Nephron progenitor cell (in vitro differentiated cells): ENCODE data around the gene EPB41L4A.

Source experiments
- DNase-seq: peaks from one replicate; pipeline ENCODE4 v3.0.0; 2021
- H3K27ac Mint-ChIP-seq: 2 replicates; pipeline ENCODE4 v1.8.0; 2021; ENCODE audit warnings: mild to moderate bottlenecking, moderate library complexity, mixed read lengths
- H3K27me3 Mint-ChIP-seq: 2 replicates; pipeline ENCODE4 v1.8.0; 2021; ENCODE audit warnings: mild to moderate bottlenecking, low read depth, mixed read lengths; ENCODE audit not compliant: poor library complexity
- H3K36me3 Mint-ChIP-seq: 2 replicates; pipeline ENCODE4 v1.8.0; 2021; ENCODE audit warnings: low read depth, mixed read lengths
- H3K4me1 Mint-ChIP-seq: 2 replicates; pipeline ENCODE4 v1.8.0; 2021; ENCODE audit warnings: mixed read lengths
- H3K4me3 Mint-ChIP-seq: 2 replicates; pipeline ENCODE4 v1.8.0; 2021; ENCODE audit warnings: mild to moderate bottlenecking, moderate library complexity, mixed read lengths
- H3K9me3 Mint-ChIP-seq: 2 replicates; pipeline ENCODE4 v1.8.0; 2021; ENCODE audit warnings: mild to moderate bottlenecking, moderate library complexity, mixed read lengths
- CTCF ChIP-seq: fragments of 200-600 bp; sonication (generic); IDR thresholded peaks from 2 replicates; pipeline ENCODE4 v1.5.0; 2021; ENCODE audit warnings: antibody characterized with exemption

The EPB41L4A gene

GRCh38 chr5:112163435-112163834 lies 255.6 kb downstream of the EPB41L4A start:
- DNase-seq = no peak
- Mint-ChIP-seq H3K9me3 (peaks cover 5% of the 10 kb centered on the region), H3K27ac (peak overlapping the region; percentile 23), H3K27me3 (peaks cover 2% of the 10 kb centered on the region), H3K4me3 (peak overlapping the region; percentile 5), H3K4me1 (peaks cover 42% of the 10 kb centered on the region), H3K36me3 (peaks cover 44% of the 10 kb centered on the region)
- no peak for TF ChIP-seq CTCF

- Mint-ChIP-seq H3K27ac (peak overlapping the region; percentile 55), H3K36me3 (peaks cover 32% of the 10 kb centered on the region), H3K27me3 (peaks cover 2% of the 10 kb centered on the region), H3K4me3 (peak overlapping the region; percentile 92), H3K4me1 (peaks cover 41% of the 10 kb centered on the region), H3K9me3 (peaks cover 10% of the 10 kb centered on the region)
- no peak for TF ChIP-seq CTCF
- DNase-seq = no peak
These were observed 257.7 kb downstream of the EPB41L4A start for GRCh38 chr5:112161392-112161748.

- peak; percentile 93 for DNase-seq
- H3K9me3 Mint-ChIP-seq = peaks cover 10% of the 10 kb centered on the region
- peaks cover 27% of the 10 kb centered on the region for H3K36me3 Mint-ChIP-seq
- peaks cover 37% of the 10 kb centered on the region for H3K4me1 Mint-ChIP-seq
- H3K27me3 Mint-ChIP-seq = peaks cover 2% of the 10 kb centered on the region
- H3K27ac Mint-ChIP-seq = peak overlapping the region; percentile 88
- peak; percentile 96 for TF ChIP-seq CTCF
- H3K4me3 Mint-ChIP-seq = peak overlapping the region; percentile 92
These were observed 258.3 kb downstream of the EPB41L4A start for GRCh38 chr5:112160652-112161391.

- no peak for DNase-seq
- peaks cover 10% of the 10 kb centered on the region for H3K9me3 Mint-ChIP-seq
- no peak overlapping the region for H3K4me3 Mint-ChIP-seq
- no peak overlapping the region for H3K27ac Mint-ChIP-seq
- H3K4me1 Mint-ChIP-seq = peaks cover 32% of the 10 kb centered on the region
- peaks cover 2% of the 10 kb centered on the region for H3K27me3 Mint-ChIP-seq
- no peak for TF ChIP-seq CTCF
- peaks cover 21% of the 10 kb centered on the region for H3K36me3 Mint-ChIP-seq
These were observed 259.6 kb downstream of the EPB41L4A start for GRCh38 chr5:112159435-112159834.

- no peak overlapping the region for H3K27ac Mint-ChIP-seq
- peaks cover 2% of the 10 kb centered on the region for H3K27me3 Mint-ChIP-seq
- no peak for DNase-seq
- no peak for TF ChIP-seq CTCF
- peaks cover 6% of the 10 kb centered on the region for H3K4me1 Mint-ChIP-seq
- no peaks in the 10 kb centered on the region for H3K36me3 Mint-ChIP-seq
- peaks cover 10% of the 10 kb centered on the region for H3K9me3 Mint-ChIP-seq
- H3K4me3 Mint-ChIP-seq = no peak overlapping the region
These were observed 262.9 kb downstream of the EPB41L4A start for GRCh38 chr5:112156211-112156610.
